NOMO-1 treated with dmso at 0.1 percent for 144 hours (cell line): ENCODE measurements around the gene B9D1.

ENCODE experiments used
- DNase-seq: peaks from one replicate; lab custom pipeline; 2025; ENCODE audit not compliant: unreplicated experiment; lab: John Stamatoyannopoulos, UW

Gene B9D1

DNA sequence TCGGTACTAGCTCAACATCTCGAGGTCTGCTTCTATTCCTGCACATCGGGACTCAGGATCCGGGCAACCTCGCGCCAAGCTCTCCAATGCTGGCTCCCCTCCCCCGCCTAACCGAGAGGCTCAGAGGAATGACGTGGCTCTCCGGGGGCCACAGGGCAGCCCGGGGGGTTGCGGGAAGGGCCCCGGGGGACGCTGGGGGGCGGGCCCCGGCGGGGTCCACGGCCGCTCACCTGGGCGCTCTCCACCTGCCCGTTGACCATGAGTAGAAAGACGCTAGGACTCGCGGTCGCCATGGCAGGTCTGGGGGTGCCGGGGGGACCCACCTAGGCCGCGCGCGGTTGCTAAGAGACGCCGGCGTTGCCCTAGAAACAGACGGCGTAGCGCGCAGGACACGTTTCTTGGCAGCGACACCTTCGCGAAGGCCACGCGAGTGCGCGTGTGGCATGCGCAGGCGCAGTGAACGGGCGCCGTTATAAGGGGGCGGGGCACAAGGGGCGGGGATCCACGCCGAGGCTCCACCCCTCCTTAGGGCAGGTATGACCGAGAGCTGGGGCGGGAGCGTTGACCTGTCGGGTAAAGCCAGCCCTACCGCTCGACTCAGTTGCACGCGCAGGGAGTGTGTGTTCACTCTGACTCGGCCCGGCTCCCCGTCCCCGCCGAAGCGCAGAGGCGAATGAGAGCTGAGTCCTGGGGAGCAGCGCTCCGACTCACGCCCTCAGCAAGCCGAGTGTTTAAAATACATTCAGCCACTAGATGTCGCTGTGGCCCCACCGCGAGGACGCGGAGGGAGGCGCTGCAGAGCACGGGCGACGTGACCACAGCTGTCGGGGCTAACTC lies at the start of gene B9D1:
B9D1 (minus strand) TSS at position 447 of the 837 bp plus-strand sequence; CDS start at position 293, 154 bp downstream.
- DNase-seq, result peak; percentile 84

DNA sequence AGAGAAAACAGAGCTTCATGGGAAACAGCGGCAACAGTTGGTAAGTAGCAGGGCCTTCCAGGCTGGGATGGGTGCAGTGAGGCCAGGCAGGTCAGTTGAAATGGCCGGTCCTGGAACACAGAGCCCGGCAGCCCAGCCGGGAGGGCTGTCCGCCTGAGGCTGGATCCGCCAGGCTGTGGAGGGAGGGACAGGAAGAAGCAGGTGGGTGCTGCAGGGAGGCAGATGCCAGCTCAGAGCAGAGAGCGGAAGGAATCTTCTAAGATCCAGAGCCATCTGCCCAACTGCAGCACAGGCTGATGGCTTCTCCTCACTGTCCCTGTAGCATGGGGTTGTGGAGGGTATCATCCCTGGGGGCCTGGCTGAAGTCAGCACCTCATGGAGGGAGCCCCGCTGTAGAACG lies 49.1 kb upstream of the B9D1 start:
- DNase-seq, result no peak

- no peak for DNase-seq
Observed at GRCh38 chr17:19410875-19411620, 48.5 kb upstream of the B9D1 start, which contains the start of gene RNF112. Gene RNF112 (plus strand): TSS chr17:19411232. CDS start chr17:19411409, 177 bp downstream.

- no peak for DNase-seq
Observed at GRCh38 chr17:19410091-19410490, 47.6 kb upstream of the B9D1 start.

DNA sequence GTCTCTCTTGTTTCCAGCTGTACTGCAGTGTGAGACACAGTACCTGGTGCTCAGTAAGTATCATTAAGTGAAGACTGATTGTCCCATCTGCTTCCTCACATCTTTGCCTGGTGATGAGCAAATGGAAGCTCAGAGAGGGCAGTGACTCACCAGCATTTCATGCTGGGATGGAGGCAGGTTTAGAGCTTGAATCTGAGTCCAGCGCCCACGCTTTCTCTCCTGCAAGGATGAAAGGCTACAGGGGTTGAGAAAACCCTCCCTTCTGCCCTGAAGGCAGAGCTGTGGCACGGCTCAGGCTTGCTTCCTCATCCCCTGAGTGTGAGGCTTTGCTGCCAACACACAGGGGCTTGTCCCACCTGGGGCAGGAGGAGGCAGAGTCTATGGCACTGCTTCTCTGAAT lies 47.0 kb upstream of the B9D1 start:
- no peak for DNase-seq

DNA sequence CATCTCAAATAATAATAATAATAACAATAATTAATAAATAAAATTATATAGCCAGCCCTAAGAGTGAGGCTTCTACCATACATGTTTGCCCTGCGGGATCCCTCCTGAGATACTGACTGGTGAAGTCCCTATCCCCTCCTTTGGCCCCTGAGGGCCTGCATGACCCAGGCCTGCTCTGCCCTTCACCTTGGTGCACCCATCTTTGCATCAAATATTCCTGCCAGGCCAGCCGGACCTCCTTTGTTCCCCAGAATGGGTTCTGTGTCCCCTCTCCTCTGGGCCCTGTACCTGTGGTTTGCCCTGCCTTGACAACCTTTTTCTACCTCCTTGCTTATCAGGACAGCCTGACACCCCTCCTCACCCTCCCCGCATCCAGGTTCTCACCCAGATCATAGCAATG lies 46.5 kb upstream of the B9D1 start:
- DNase-seq, result no peak

DNA sequence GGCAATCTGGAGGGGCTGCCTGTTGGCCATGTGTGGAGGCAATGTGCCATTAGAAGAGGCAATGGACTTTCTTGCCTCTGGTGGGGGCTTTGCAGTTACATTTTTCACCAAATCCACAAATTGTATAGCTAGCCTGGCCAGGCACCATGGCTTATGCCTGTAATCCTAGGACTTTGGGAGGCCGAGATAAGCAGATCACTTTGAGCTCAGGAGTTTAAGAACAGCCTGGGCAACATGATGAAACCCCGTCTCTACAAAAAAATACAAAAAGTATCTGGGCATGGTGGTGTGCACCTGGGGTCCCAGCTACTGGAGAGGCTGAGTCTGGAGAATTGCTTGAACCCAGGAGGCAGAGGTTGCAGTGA lies 45.8 kb upstream of the B9D1 start:
- no peak for DNase-seq

DNA sequence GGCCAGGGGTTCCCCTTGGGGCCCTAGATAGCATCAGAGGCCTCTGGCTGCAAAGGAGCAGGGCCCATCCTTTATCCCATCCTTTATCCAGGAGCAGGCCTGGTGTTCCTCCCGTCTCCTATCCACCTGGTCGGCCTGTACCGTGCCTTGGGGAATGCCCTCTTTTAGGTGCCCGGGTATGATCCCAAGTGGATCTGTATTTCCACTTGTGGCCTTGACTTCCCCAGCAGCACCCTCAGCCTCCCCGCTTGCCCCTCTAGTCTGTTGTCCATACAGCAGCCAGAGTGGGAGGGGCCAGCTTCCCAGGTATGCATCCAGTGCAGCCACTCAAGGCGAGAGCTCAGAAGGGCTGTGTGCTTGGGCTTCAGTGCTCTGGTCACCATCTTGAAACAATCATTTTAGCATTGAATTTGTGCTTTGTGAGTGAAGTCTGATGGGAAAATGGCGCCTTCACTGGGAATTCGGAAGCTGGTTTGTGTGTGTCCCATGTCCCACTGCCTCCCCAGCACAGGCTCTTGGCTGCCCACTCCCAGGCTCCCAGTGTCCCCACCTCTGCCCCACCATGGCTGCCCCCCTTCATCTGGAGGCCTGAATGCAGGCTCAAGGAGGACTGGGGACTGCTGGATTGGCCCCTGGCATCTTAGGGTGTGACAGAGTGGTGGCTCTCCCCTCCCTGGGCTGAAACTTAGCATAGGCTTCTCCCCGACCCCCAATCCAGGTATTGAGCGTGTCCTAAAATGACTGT lies 45.2 kb upstream of the B9D1 start:
- DNase-seq, result no peak

DNA sequence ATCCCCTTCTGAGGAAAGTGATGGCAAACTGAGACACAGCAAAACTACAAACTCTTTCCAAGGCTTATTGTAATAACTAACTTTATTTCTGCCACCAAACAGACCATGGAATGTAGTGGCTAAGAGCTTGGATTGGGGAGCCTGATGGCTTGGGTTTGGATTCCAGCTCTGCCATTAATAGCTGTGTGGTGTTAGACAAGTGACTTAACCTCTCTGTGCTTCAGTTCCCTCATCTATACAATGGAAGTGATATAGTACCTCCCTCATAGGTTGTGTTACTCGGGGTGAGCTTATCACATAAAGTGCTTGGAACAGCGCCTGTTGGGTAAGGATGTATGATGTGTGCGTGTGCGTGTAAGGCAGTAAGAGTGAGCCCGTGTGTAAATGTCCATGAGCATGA lies 42.6 kb upstream of the B9D1 start:
- DNase-seq, result no peak

DNA sequence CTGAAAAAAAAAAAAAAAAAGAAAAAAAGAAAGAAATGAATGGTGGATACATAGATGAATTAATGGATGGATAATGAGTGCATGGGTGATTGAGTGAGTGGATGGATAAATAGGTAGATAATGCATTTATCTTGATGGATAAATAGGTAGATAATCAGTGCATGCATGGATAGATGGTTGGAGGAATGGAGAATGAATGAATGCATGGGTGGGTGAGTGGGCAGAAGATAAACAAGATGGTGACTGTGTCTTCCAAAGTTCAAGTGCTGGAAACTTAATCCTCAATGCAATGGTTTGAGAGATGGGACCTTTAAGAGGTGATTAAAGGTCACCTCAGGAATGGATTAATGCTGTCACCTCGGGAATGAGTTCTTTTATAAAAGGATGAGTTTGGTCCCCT lies 41.7 kb upstream of the B9D1 start:
- no peak for DNase-seq

DNA sequence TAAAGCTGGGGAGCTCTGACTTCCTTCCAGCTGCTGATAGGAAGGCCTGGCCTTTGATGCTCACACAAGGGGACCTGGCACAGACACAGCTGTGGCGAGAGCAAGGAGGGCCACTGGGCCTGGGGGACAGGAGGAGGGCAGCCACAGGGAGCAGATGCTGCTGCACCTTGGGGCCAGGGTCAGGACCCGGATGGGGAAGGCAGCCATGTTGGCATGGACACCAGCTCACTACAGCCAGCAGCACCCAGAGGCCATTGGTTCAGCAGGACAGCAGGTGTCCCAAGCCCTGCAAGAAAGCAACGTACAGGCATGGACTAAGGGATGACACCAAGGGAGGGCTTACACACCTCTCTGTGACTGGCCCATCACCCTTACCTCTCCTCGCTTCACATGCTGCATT lies 40.5 kb upstream of the B9D1 start:
- DNase-seq, result no peak

DNA sequence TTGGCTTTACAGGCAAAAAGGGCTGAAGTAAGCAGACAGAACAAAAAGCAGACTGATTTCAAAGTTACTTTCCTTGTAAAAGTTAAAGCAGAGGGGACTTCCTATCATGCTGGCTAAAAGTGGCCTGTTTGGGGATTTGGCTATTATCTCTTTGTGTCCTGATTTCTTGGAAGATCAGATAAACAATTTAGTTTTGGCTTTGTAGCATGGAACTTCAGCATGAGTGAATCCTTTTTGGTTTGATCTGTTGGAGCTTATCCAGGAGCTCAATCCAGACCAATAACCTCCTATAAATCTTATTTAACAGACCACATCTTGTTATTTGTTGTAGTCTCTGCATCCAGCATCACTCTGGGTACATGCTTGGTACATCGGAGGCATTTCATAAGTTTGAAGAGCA lies 39.6 kb upstream of the B9D1 start:
- no peak for DNase-seq

- no peak for DNase-seq
Observed at GRCh38 chr17:19401321-19402010, 38.9 kb upstream of the B9D1 start.

GRCh38 chr17:19399750-19400450 lies 37.4 kb upstream of the B9D1 start:
- no peak for DNase-seq

DNA sequence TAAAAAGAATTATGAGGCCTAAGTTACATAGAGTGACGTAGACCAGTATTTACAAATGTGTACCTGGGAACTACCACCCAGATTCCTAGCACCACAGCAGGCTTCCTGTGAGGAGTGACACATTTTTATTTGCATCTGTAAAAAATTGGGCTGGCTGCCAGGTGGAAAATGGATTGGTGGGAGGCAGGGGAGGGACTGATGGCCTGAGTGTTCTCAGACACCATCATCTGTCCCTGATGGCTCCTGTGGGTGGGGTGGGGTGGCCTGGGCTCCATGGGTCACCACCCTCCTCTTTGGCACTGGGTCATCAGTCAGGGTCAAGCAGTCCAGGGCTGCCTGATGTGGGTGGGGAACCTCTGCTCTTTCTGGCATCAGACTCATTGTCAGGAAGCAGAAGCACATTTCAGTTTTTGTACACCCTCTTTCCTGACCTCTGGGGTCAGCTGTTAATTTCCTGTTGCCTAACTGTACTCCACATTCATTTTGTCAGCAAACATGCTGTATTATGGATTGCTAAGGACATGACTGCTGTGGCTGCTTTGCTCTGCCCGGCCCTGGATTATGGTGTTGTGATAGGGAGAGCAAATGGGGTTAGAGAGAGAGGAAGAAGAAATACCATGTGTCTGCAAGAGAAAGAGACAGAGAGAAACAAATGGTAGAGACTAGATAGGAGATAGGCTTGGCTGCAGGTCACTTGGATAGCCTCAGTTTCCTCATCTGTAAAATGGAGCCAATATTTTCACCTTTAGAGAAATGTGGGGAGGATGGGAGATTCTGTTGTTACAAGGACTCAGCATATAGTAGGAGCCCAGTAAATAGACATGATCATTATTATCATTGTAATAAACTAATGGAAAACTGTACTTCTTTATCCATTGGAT lies 36.0 kb upstream of the B9D1 start:
- peak; percentile 55 for DNase-seq

DNA sequence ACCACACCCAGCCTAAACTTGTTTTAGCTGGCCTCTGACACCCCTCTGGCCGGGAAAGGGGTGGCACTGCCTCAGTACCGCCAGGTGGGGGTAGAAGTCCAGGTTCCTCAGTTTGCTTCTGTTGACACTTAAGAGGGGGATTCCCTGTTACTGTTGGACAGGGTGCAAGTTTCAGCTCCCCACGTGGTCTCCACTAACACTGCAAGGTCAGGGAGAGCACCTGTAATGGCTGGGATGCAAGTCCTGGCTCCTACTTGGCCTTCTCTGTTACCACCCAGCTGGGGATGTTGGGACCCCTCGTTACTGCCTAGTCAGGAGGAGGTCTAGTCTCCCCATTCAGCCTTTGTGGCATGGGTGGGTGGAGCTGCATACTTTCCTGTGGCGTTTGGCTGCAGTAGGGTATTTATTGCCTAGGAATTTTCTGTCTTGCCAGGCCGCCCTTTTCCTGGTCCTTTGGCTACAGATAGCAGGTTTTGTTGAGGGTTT lies 35.1 kb upstream of the B9D1 start:
- no peak for DNase-seq

DNA sequence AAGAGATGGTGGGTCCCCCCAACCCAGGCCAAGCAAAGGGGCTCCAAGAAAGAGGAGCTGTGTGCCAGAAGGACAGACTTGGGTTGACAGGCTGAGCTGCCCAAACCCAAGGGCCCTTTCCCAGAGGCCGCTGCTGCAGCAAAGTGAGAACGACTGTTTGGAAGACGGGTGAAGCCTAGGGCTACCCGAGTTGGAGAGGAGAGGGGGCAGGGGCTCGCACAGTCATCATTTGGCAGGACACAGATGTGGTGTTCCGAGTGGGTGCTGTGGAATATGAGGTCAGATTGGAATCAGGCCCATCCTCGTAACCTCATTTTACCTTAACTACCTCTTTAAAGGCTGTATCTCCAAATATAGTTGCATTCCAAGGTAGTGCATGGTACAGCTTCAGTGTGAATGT lies 29.8 kb upstream of the B9D1 start:
- no peak for DNase-seq

DNA sequence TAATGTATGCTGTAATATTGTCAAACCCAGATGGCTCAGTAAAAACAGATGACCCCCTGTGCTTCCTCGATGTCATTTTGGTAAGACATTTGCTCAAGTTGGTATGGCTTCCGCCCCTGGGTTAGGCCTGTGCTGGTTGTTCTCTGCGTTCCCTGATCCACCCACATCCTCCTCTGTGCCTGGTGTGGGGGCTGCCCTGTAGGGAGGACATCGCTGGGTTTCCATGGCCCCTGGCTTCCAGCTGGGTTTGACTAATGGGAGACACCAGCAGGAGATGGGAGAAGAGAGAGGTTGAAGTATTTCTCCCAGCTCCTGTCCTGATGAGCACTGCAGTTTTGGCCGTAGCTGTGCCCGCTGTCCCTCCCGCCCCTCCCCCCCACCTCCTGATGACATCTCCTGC lies 28.9 kb upstream of the B9D1 start:
- DNase-seq, result no peak

- no peak for DNase-seq
Observed at GRCh38 chr17:19390951-19391350, 28.4 kb upstream of the B9D1 start.
